ENCODE data around the gene PLBD2. TPM values are rescaled to one million over a fixed set of nuclear protein-coding genes. Genes with fewer than 3 reads are reported as not detected.

Gene PLBD2
- polyA plus RNA-seq, 1 experiment: 16.0 TPM

- Histone ChIP-seq H3K9me3 (ENCODE audit: control insufficient read depth, insufficient read depth, low read length) (no peaks in the 10 kb centered on the region), H3K4me3 (ENCODE audit: low read depth, low read length) (no peak overlapping the region), H3K27ac (ENCODE audit: low read depth, low read length) (no peak overlapping the region), H3K27me3 (ENCODE audit: control insufficient read depth, insufficient read depth, low read length) (no peaks in the 10 kb centered on the region)
- CTCF ChIA-PET: no interaction called here
- no peak for TF ChIP-seq CTCF (IDR thresholded peaks at IDR 0.05; ENCODE audit: low read depth, low read length)
- POLR2A ChIA-PET: no interaction called here
- no peak for DNase-seq (ENCODE audit: low read depth, low spot score)
Observed at GRCh38 chr12:113387631-113388030, 29.2 kb downstream of the PLBD2 start.

GRCh38 chr12:113388351-113388750 lies 30.0 kb downstream of the PLBD2 start:
- ChIA-PET CTCF (no interaction called here), POLR2A (no interaction called here)
- no peak for DNase-seq (ENCODE audit: low read depth, low spot score)
- Histone ChIP-seq H3K9me3 (ENCODE audit: control insufficient read depth, insufficient read depth, low read length) (peaks cover 5% of the 10 kb centered on the region; the same call in 1 of the 2 replicates), H3K27me3 (ENCODE audit: control insufficient read depth, insufficient read depth, low read length) (no peaks in the 10 kb centered on the region), H3K27ac (ENCODE audit: low read depth, low read length) (no peak overlapping the region), H3K4me3 (ENCODE audit: low read depth, low read length) (no peak overlapping the region)
- no peak for TF ChIP-seq CTCF (IDR thresholded peaks at IDR 0.05; ENCODE audit: low read depth, low read length)

GRCh38 chr12:113390064-113391043 lies 32.0 kb downstream of the PLBD2 start:
- H3K9me3 ChIP-seq (ENCODE audit: control insufficient read depth, insufficient read depth, low read length): peaks cover 5% of the 10 kb centered on the region; the same call in 1 of the 2 replicates
- POLR2A ChIA-PET: no interaction called here
- H3K27ac ChIP-seq (ENCODE audit: low read depth, low read length): no peak overlapping the region
- H3K27me3 ChIP-seq (ENCODE audit: control insufficient read depth, insufficient read depth, low read length): no peaks in the 10 kb centered on the region
- DNase-seq (ENCODE audit: low read depth, low spot score): no peak
- CTCF ChIA-PET: no interaction called here
- TF ChIP-seq CTCF (IDR thresholded peaks at IDR 0.05; ENCODE audit: low read depth, low read length): no peak
- no peak overlapping the region for H3K4me3 ChIP-seq (ENCODE audit: low read depth, low read length)

GRCh38 chr12:113391145-113391544 lies 32.8 kb downstream of the PLBD2 start:
- no peaks in the 10 kb centered on the region for H3K27me3 ChIP-seq (ENCODE audit: control insufficient read depth, insufficient read depth, low read length)
- POLR2A ChIA-PET: no interaction called here

More at GRCh38 chr12:113391145-113391544, 32.8 kb downstream of the PLBD2 start:
- TF ChIP-seq CTCF (IDR thresholded peaks at IDR 0.05; ENCODE audit: low read depth, low read length): no peak
- no peak for DNase-seq (ENCODE audit: low read depth, low spot score)
- peaks cover 5% of the 10 kb centered on the region; the same call in 1 of the 2 replicates for H3K9me3 ChIP-seq (ENCODE audit: control insufficient read depth, insufficient read depth, low read length)
- CTCF ChIA-PET: no interaction called here
- no peak overlapping the region for H3K4me3 ChIP-seq (ENCODE audit: low read depth, low read length)
- H3K27ac ChIP-seq (ENCODE audit: low read depth, low read length): no peak overlapping the region

Measured in AG04450 (cell line).